GM12873 (cell line): ENCODE data around the gene CNTNAP2.

Experiments used
- CTCF ChIP-seq: IDR thresholded peaks from 2 replicates; pipeline ENCODE4 v1.5.1; 2012; ENCODE audit warnings: low read depth, mild to moderate bottlenecking, moderate library complexity, low read length, control low read depth; ENCODE audit not compliant: insufficient read depth; ENCODE audit errors: missing control alignments

The CNTNAP2 gene

DNA sequence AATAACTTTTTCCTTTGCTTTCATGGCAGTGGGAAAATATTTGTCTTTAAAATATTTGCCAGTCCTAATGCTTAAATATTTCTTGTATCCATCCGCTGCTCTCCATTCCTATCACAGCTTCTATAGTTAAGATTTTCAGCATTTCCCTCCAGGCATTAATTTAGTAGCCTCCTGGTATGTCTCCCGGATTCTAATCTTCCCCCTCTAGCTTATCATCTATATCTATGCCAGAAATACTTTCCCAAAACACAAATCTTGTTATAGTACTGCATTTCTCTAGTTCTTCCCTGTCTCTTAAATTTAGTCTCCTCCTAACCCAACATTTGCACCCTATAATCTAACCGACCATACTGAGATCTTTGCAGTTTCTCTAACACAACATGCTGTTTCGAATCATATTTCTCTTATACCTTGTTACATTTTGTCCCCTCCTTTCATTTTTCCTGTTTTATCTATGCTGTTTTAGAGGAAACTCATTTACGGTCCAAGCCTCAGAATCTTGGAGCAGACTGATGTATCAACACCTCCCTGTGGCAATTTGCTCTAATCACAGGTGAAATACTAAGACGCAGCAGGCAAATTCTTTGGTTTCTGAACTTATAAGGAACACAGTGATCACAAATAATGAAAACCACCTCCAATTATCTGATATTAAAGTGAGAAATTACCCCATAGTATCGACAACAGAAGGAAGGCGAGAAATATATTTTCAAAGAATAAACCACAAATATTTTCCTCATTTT is 10.3 kb downstream of the CNTNAP2 start:
- no peak for TF ChIP-seq CTCF

DNA sequence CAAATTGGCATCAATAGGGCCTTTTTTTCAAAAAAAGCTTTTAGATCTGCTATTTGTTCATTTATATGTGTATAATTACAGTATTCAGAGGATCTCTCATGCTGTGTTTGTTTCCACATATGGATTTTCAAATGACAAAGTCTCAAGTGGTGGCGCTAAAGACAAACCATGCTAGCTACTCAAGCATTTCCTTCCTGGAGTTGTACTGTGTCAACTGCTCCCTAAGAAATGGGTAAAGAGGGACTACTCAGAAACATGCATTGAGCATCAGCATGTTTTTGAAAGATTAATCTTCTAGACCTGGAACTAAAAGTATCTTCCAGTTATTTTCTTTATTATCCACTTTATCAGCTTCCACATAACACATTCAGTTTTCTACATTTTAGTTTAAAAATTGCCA is 12.7 kb downstream of the CNTNAP2 start:
- no peak for TF ChIP-seq CTCF

DNA sequence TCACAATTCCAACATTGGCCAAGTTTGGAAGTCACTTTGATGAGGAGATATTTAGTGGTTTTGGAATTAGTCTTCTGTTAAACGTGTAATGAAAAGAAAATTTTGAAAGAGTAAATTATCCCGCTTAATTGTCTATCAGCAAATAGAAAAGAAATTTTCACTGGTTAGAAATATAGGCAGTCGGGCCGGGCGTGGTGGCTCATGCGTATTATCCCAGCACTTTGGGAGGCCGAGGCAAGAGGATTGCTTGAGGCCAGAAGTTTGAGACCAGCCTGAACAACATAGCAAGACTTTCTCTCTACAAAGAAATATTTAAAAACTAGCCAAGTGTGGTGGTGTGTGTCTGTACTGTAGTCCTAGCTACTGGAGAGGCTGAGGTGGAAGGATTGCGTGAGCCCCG is 13.4 kb downstream of the CNTNAP2 start:
- TF ChIP-seq CTCF = no peak

- no peak for TF ChIP-seq CTCF
Observed at GRCh38 chr7:146131701-146132100, 15.1 kb downstream of the CNTNAP2 start.

DNA sequence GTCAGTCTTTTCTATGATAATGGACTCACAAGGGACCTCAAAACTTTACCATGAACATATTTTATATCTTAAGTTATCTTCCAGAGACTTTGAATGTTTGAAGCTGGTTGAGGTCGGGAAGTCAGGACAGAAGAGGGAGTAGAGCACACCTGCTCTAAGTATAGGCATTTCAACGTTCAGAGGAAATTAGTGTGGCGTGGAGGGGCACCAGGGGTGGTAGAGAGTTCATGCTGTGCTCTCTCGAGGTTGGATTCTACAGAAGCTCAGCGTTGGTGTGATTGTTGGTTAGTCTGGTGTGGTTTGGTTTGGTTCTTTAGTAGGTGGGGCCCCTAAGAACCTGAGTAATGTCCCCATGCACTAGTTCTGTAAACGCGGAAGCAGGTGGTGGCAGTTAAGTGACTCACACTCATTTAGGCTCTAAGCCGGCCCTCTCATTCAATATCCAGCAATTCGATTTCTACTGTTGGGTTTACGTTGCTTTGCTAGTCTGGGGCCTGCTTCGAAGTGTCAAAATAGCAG is 19.8 kb downstream of the CNTNAP2 start:
- no peak for TF ChIP-seq CTCF

GRCh38 chr7:146138926-146139325 is 22.3 kb downstream of the CNTNAP2 start:
- TF ChIP-seq CTCF = no peak

GRCh38 chr7:146146831-146147486 is 30.4 kb downstream of the CNTNAP2 start:
- no peak for TF ChIP-seq CTCF
